Measurements from ENCODE around the gene KRT15. TPM values are rescaled to one million over a fixed set of nuclear protein-coding genes. Genes with fewer than 3 reads are reported as not detected.

KRT15 gene
- total and polyA plus RNA-seq, 4 donors: 15.2 to 51.7 (median 27.0) TPM

GRCh38 chr17:41532947-41533570, 14.4 kb upstream of the KRT15 start:
- H3K36me3 ChIP-seq (ENCODE audit: control insufficient read depth in 4 of 4, insufficient read depth in 4 of 4, low read length in 4 of 4): no peaks in the 10 kb centered on the region
- peaks cover 0 to under 1% (median 0%) of the 10 kb centered on the region in 5 donors for H3K4me1 ChIP-seq (ENCODE audit: control insufficient read depth in 5 of 5, insufficient read depth in 5 of 5, low read length in 5 of 5)
- WGBS, 2 donors: 56 to 75% methylated on average over 9 of the region's 9 CpGs
- H3K27me3 ChIP-seq (ENCODE audit: control insufficient read depth in 3 of 3, insufficient read depth in 3 of 3, low read length in 2 of 3): peaks cover 0 to 22% (median 18%) of the 10 kb centered on the region in 3 donors
- H3K27ac ChIP-seq (ENCODE audit: low read depth in 1 of 2, low read length in 1 of 2): peak overlapping the region in 1 of 2 donors; percentile 54
- ATAC-seq (ENCODE audit: insufficient read depth, low FRiP score) (no peak), DNase-seq (peak in 1 of 3 donors; percentile 51)
- no peak overlapping the region for H3K4me3 ChIP-seq
- peaks cover 0 to 2% (median 0%) of the 10 kb centered on the region in 4 donors for H3K9me3 ChIP-seq (ENCODE audit: control insufficient read depth in 4 of 4, insufficient read depth in 3 of 4, low read length in 3 of 4)
- no peak overlapping the region for H3K9ac ChIP-seq (ENCODE audit: insufficient read depth in 1 of 2, low read length in 2 of 2)
- TF ChIP-seq CTCF (IDR thresholded peaks at IDR 0.05; ENCODE audit: control extremely low read depth, extremely low read depth): no peak

GRCh38 chr17:41531993-41532392, 13.3 kb upstream of the KRT15 start:
- Histone ChIP-seq H3K9ac (ENCODE audit: insufficient read depth in 1 of 2, low read length in 2 of 2) (no peak overlapping the region), H3K4me3 (no peak overlapping the region), H3K4me1 (ENCODE audit: control insufficient read depth in 5 of 5, insufficient read depth in 5 of 5, low read length in 5 of 5) (peaks cover 0 to 3% (median 0%) of the 10 kb centered on the region in 5 donors), H3K9me3 (ENCODE audit: control insufficient read depth in 4 of 4, insufficient read depth in 3 of 4, low read length in 3 of 4) (peaks cover 0 to 2% (median 0%) of the 10 kb centered on the region in 4 donors), H3K27me3 (ENCODE audit: control insufficient read depth in 3 of 3, insufficient read depth in 3 of 3, low read length in 2 of 3) (peaks cover 0 to 27% (median 22%) of the 10 kb centered on the region in 3 donors), H3K27ac (ENCODE audit: low read depth in 1 of 2, low read length in 1 of 2) (peak overlapping the region in 1 of 2 donors; percentile 54), H3K36me3 (ENCODE audit: control insufficient read depth in 4 of 4, insufficient read depth in 4 of 4, low read length in 4 of 4) (no peaks in the 10 kb centered on the region)
- WGBS, 2 donors: 66 to 71% methylated on average over 1 of the region's 1 CpG
- no peak for TF ChIP-seq CTCF (IDR thresholded peaks at IDR 0.05; ENCODE audit: control extremely low read depth, extremely low read depth)
- no peak for DNase-seq
- ATAC-seq (ENCODE audit: insufficient read depth, low FRiP score): no peak

GRCh38 chr17:41530062-41531048, 11.7 kb upstream of the KRT15 start:
- Histone ChIP-seq H3K4me1 (ENCODE audit: control insufficient read depth in 5 of 5, insufficient read depth in 5 of 5, low read length in 5 of 5) (peaks cover 0 to 3% (median 0%) of the 10 kb centered on the region in 5 donors), H3K4me3 (no peak overlapping the region), H3K9ac (ENCODE audit: insufficient read depth in 1 of 2, low read length in 2 of 2) (no peak overlapping the region), H3K9me3 (ENCODE audit: control insufficient read depth in 4 of 4, insufficient read depth in 3 of 4, low read length in 3 of 4) (peaks cover 0 to 2% (median 0%) of the 10 kb centered on the region in 4 donors), H3K27ac (ENCODE audit: low read depth in 1 of 2, low read length in 1 of 2) (peak overlapping the region in 1 of 2 donors; percentile 46), H3K36me3 (ENCODE audit: control insufficient read depth in 4 of 4, insufficient read depth in 4 of 4, low read length in 4 of 4) (no peaks in the 10 kb centered on the region), H3K27me3 (ENCODE audit: control insufficient read depth in 3 of 3, insufficient read depth in 3 of 3, low read length in 2 of 3) (peaks cover 0 to 28% (median 27%) of the 10 kb centered on the region in 3 donors)
- no peak for TF ChIP-seq CTCF (IDR thresholded peaks at IDR 0.05; ENCODE audit: control extremely low read depth, extremely low read depth)
- 68 to 81% methylated on average over 8 of the region's 8 CpGs for WGBS, 2 donors
- DNase-seq (peak in 1 of 3 donors; percentile 28), ATAC-seq (ENCODE audit: insufficient read depth, low FRiP score) (peak; percentile 28)
